HEK293 (cell line): Measurements from ENCODE around the gene EFCAB12.

Experiments used
- CTCF ChIA-PET: fragments of 350-600 bp; formaldehyde crosslinking; extraction: SDS; loops from one replicate; lab custom pipeline; 2021; ENCODE audit warnings: antibody characterized with exemption; lab: Yijun Ruan, JAX
- POLR2A ChIA-PET: fragments of 300-600 bp; formaldehyde crosslinking; extraction: SDS; loops from one replicate; lab custom pipeline; 2020; ENCODE audit warnings: antibody characterized with exemption, inconsistent platforms; lab: Yijun Ruan, JAX
- H3K27ac ChIP-seq: fragments of 200-500 bp; sonication (Bioruptor generic); 2 replicates; pipeline ENCODE4 v1.5.1; 2014; ENCODE audit warnings: low read depth, low read length, control low read depth, inconsistent platforms; ENCODE audit errors: extremely low read depth
- H3K36me3 ChIP-seq, 2 experiments: fragments of 200-500 bp in 1 of 2; sonication (Bioruptor generic) in 1 of 2; 1 replicate in 1 of 2; 2 replicates in 1 of 2; pipeline ENCODE4 v1.5.1; 2014 to 2017; ENCODE audit warnings: inconsistent platforms in 2 of 2, low read length in 2 of 2; ENCODE audit not compliant: control insufficient read depth in 2 of 2, insufficient read depth in 1 of 2
- H3K4me1 ChIP-seq: fragments of 200-500 bp; sonication (Bioruptor generic); 2 replicates; pipeline ENCODE4 v1.5.1; 2014; ENCODE audit warnings: mild to moderate bottlenecking, low read length, inconsistent platforms; ENCODE audit not compliant: control insufficient read depth, insufficient read depth
- H3K4me3 ChIP-seq: 2 replicates; pipeline ENCODE4 v1.5.1; 2011; ENCODE audit warnings: low read depth, mild to moderate bottlenecking, control low read depth, low read length, moderate library complexity
- H3K9me3 ChIP-seq: fragments of 200-500 bp; sonication (Bioruptor generic); 2 replicates; pipeline ENCODE4 v1.5.1; 2014; ENCODE audit warnings: low read depth, low read length, inconsistent platforms; ENCODE audit not compliant: control insufficient read depth, insufficient read depth
- BCL11B ChIP-seq: fragments of 450-650 bp; formaldehyde crosslinking; IDR thresholded peaks from 2 replicates; pipeline ENCODE4 v1.5.1; 2016; ENCODE audit warnings: low read depth, missing biosample characterization, missing genetic modification characterization
- FEZF1 ChIP-seq: fragments of 450-650 bp; formaldehyde crosslinking; IDR thresholded peaks from 2 replicates; pipeline ENCODE4 v1.5.1; 2016; ENCODE audit warnings: missing biosample characterization, missing genetic modification characterization
- GLIS1 ChIP-seq: fragments of 450-650 bp; formaldehyde crosslinking; IDR thresholded peaks from 2 replicates; pipeline ENCODE4 v1.5.1; 2016; ENCODE audit warnings: missing biosample characterization, missing genetic modification characterization
- KLF17 ChIP-seq: fragments of 450-650 bp; formaldehyde crosslinking; IDR thresholded peaks from 2 replicates; pipeline ENCODE4 v1.5.1; 2016; ENCODE audit warnings: missing biosample characterization, missing genetic modification characterization
- PBX3 ChIP-seq: sonication (generic); formaldehyde crosslinking; IDR thresholded peaks from 2 replicates; pipeline ENCODE4 v1.8.1; 2022; ENCODE audit warnings: mild to moderate bottlenecking, moderate library complexity, missing genetic modification reagents
- TRIM28 ChIP-seq: IDR thresholded peaks from 2 replicates; pipeline ENCODE4 v1.6.1; 2011; ENCODE audit warnings: low read length, control low read depth, borderline replicate concordance
- ZNF10 ChIP-seq: fragments of 450-650 bp; formaldehyde crosslinking; IDR thresholded peaks from 2 replicates; pipeline ENCODE4 v1.5.1; 2017; ENCODE audit warnings: missing biosample characterization, missing genetic modification characterization
- ZNF114 ChIP-seq: fragments of 450-650 bp; formaldehyde crosslinking; IDR thresholded peaks from 2 replicates; pipeline ENCODE4 v1.5.0; 2017; ENCODE audit warnings: missing biosample characterization, missing genetic modification characterization
- ZNF121 ChIP-seq: fragments of 450-650 bp; formaldehyde crosslinking; IDR thresholded peaks from 2 replicates; pipeline ENCODE4 v1.5.1; 2016; ENCODE audit warnings: missing biosample characterization, missing genetic modification characterization
- ZNF221 ChIP-seq: fragments of 450-650 bp; formaldehyde crosslinking; IDR thresholded peaks from 2 replicates; pipeline ENCODE4 v1.5.1; 2017; ENCODE audit warnings: missing biosample characterization, missing genetic modification characterization, borderline replicate concordance
- ZNF391 ChIP-seq: fragments of 450-650 bp; formaldehyde crosslinking; IDR thresholded peaks from 2 replicates; pipeline ENCODE4 v1.5.1; 2016; ENCODE audit warnings: low read depth, missing biosample characterization, missing genetic modification characterization, borderline replicate concordance
- ZNF394 ChIP-seq: fragments of 450-650 bp; formaldehyde crosslinking; IDR thresholded peaks from 2 replicates; pipeline ENCODE4 v1.5.1; 2016; ENCODE audit warnings: missing biosample characterization, missing genetic modification characterization, mild to moderate bottlenecking, moderate library complexity, borderline replicate concordance
- ZNF48 ChIP-seq: fragments of 450-650 bp; formaldehyde crosslinking; IDR thresholded peaks from 2 replicates; pipeline ENCODE4 v1.5.1; 2016; ENCODE audit warnings: missing biosample characterization, missing genetic modification characterization
- ZNF561 ChIP-seq: fragments of 450-650 bp; IDR thresholded peaks from 2 replicates; pipeline ENCODE4 v1.5.1; 2018; ENCODE audit warnings: missing biosample characterization, missing genetic modification characterization, borderline replicate concordance
- ZNF664 ChIP-seq: fragments of 450-650 bp; formaldehyde crosslinking; IDR thresholded peaks from 2 replicates; pipeline ENCODE4 v1.5.1; 2016; ENCODE audit warnings: missing biosample characterization, missing genetic modification characterization
- ZNF830 ChIP-seq: fragments of 450-650 bp; IDR thresholded peaks from 2 replicates; pipeline ENCODE4 v1.5.0; 2018; ENCODE audit warnings: missing biosample characterization, missing genetic modification characterization, low read depth, mild to moderate bottlenecking, moderate library complexity
- TF ChIP-seq, protein P1 (sequence below): fragments of 450-650 bp; formaldehyde crosslinking; IDR thresholded peaks from 2 replicates; pipeline ENCODE4 v1.5.1; 2017; ENCODE audit warnings: missing biosample characterization, missing genetic modification characterization
- TF ChIP-seq, protein P2 (sequence below): fragments of 450-650 bp; formaldehyde crosslinking; IDR thresholded peaks from 2 replicates; pipeline ENCODE4 v1.5.1; 2017; ENCODE audit warnings: missing biosample characterization, missing genetic modification characterization
- TF ChIP-seq, protein P3 (sequence below): fragments of 450-650 bp; formaldehyde crosslinking; IDR thresholded peaks from 2 replicates; pipeline ENCODE4 v1.5.1; 2016; ENCODE audit warnings: missing biosample characterization, missing genetic modification characterization
- TF ChIP-seq, protein P4 (sequence below): fragments of 450-650 bp; formaldehyde crosslinking; IDR thresholded peaks from 2 replicates; pipeline ENCODE4 v1.5.1; 2016; ENCODE audit warnings: missing biosample characterization, missing genetic modification characterization, borderline replicate concordance

Gene EFCAB12

GRCh38 chr3:129417326-129417725 lies 11.1 kb downstream of the EFCAB12 start:
- CTCF ChIA-PET, result interaction anchor here (0.7 to 1.5 kb wide), 2 partner anchors 8 to 35 kb away, joined by 3 read pairs; no protein-coding TSS in a partner anchor
- POLR2A ChIA-PET, result no interaction called here
- TF ChIP-seq, protein P1, sequence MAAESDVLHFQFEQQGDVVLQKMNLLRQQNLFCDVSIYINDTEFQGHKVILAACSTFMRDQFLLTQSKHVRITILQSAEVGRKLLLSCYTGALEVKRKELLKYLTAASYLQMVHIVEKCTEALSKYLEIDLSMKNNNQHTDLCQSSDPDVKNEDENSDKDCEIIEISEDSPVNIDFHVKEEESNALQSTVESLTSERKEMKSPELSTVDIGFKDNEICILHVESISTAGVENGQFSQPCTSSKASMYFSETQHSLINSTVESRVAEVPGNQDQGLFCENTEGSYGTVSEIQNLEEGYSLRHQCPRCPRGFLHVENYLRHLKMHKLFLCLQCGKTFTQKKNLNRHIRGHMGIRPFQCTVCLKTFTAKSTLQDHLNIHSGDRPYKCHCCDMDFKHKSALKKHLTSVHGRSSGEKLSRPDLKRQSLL, result no peak
- TF ChIP-seq, protein P2, sequence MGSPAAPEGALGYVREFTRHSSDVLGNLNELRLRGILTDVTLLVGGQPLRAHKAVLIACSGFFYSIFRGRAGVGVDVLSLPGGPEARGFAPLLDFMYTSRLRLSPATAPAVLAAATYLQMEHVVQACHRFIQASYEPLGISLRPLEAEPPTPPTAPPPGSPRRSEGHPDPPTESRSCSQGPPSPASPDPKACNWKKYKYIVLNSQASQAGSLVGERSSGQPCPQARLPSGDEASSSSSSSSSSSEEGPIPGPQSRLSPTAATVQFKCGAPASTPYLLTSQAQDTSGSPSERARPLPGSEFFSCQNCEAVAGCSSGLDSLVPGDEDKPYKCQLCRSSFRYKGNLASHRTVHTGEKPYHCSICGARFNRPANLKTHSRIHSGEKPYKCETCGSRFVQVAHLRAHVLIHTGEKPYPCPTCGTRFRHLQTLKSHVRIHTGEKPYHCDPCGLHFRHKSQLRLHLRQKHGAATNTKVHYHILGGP (tag by site-specific recombination), result no peak
- no peak for TF ChIP-seq KLF17 (tag by site-specific recombination)
- H3K9me3 ChIP-seq, result no peaks in the 10 kb centered on the region
- H3K36me3 ChIP-seq, result no peaks in the 10 kb centered on the region
- no peak overlapping the region for H3K27ac ChIP-seq
- H3K4me1 ChIP-seq, result no peaks in the 10 kb centered on the region; the same call in 1 of the 2 replicates
- H3K4me3 ChIP-seq, result no peak overlapping the region

- CTCF ChIA-PET, result interaction anchor here (0.6 to 0.7 kb wide), 2 partner anchors 17 to 33 kb away, joined by 3 read pairs; no protein-coding TSS in a partner anchor
- Histone ChIP-seq H3K27ac (no peak overlapping the region), H3K4me3 (no peak overlapping the region), H3K36me3 (no peaks in the 10 kb centered on the region), H3K9me3 (no peaks in the 10 kb centered on the region), H3K4me1 (no peaks in the 10 kb centered on the region; the same call in 1 of the 2 replicates)
- POLR2A ChIA-PET, result interaction anchor here (0.6 kb wide), 1 partner anchor 49 kb away, joined by 4 read pairs; no protein-coding TSS in a partner anchor
- TF ChIP-seq ZNF561 (tag by site-specific recombination), result no peak
- TF ChIP-seq ZNF48 (tag by site-specific recombination), result no peak
- no peak for TF ChIP-seq GLIS1 (tag by site-specific recombination)
- TF ChIP-seq ZNF121 (tag by site-specific recombination), result no peak
- TF ChIP-seq, protein P3, sequence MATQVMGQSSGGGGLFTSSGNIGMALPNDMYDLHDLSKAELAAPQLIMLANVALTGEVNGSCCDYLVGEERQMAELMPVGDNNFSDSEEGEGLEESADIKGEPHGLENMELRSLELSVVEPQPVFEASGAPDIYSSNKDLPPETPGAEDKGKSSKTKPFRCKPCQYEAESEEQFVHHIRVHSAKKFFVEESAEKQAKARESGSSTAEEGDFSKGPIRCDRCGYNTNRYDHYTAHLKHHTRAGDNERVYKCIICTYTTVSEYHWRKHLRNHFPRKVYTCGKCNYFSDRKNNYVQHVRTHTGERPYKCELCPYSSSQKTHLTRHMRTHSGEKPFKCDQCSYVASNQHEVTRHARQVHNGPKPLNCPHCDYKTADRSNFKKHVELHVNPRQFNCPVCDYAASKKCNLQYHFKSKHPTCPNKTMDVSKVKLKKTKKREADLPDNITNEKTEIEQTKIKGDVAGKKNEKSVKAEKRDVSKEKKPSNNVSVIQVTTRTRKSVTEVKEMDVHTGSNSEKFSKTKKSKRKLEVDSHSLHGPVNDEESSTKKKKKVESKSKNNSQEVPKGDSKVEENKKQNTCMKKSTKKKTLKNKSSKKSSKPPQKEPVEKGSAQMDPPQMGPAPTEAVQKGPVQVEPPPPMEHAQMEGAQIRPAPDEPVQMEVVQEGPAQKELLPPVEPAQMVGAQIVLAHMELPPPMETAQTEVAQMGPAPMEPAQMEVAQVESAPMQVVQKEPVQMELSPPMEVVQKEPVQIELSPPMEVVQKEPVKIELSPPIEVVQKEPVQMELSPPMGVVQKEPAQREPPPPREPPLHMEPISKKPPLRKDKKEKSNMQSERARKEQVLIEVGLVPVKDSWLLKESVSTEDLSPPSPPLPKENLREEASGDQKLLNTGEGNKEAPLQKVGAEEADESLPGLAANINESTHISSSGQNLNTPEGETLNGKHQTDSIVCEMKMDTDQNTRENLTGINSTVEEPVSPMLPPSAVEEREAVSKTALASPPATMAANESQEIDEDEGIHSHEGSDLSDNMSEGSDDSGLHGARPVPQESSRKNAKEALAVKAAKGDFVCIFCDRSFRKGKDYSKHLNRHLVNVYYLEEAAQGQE, result no peak
- TF ChIP-seq ZNF10 (tag by site-specific recombination), result no peak
- no peak for TF ChIP-seq FEZF1 (tag by site-specific recombination)
- no peak for TF ChIP-seq PBX3 (CRISPR knock-in tag)
- no peak for TF ChIP-seq ZNF114 (tag by site-specific recombination)
- no peak for TF ChIP-seq ZNF664 (tag by site-specific recombination)
- TF ChIP-seq ZNF391 (tag by site-specific recombination), result no peak
- TF ChIP-seq ZNF830 (tag by site-specific recombination), result no peak
- TF ChIP-seq ZNF394 (tag by site-specific recombination), result no peak
- TF ChIP-seq, protein P4, sequence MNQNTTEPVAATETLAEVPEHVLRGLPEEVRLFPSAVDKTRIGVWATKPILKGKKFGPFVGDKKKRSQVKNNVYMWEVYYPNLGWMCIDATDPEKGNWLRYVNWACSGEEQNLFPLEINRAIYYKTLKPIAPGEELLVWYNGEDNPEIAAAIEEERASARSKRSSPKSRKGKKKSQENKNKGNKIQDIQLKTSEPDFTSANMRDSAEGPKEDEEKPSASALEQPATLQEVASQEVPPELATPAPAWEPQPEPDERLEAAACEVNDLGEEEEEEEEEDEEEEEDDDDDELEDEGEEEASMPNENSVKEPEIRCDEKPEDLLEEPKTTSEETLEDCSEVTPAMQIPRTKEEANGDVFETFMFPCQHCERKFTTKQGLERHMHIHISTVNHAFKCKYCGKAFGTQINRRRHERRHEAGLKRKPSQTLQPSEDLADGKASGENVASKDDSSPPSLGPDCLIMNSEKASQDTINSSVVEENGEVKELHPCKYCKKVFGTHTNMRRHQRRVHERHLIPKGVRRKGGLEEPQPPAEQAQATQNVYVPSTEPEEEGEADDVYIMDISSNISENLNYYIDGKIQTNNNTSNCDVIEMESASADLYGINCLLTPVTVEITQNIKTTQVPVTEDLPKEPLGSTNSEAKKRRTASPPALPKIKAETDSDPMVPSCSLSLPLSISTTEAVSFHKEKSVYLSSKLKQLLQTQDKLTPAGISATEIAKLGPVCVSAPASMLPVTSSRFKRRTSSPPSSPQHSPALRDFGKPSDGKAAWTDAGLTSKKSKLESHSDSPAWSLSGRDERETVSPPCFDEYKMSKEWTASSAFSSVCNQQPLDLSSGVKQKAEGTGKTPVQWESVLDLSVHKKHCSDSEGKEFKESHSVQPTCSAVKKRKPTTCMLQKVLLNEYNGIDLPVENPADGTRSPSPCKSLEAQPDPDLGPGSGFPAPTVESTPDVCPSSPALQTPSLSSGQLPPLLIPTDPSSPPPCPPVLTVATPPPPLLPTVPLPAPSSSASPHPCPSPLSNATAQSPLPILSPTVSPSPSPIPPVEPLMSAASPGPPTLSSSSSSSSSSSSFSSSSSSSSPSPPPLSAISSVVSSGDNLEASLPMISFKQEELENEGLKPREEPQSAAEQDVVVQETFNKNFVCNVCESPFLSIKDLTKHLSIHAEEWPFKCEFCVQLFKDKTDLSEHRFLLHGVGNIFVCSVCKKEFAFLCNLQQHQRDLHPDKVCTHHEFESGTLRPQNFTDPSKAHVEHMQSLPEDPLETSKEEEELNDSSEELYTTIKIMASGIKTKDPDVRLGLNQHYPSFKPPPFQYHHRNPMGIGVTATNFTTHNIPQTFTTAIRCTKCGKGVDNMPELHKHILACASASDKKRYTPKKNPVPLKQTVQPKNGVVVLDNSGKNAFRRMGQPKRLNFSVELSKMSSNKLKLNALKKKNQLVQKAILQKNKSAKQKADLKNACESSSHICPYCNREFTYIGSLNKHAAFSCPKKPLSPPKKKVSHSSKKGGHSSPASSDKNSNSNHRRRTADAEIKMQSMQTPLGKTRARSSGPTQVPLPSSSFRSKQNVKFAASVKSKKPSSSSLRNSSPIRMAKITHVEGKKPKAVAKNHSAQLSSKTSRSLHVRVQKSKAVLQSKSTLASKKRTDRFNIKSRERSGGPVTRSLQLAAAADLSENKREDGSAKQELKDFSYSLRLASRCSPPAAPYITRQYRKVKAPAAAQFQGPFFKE (tag by site-specific recombination), result no peak
- no peak for TF ChIP-seq ZNF221
- no peak for TF ChIP-seq BCL11B
- no peak for TF ChIP-seq TRIM28
Measured at GRCh38 chr3:129416415-129416814, 12.0 kb downstream of the EFCAB12 start.
